ENCODE data around the gene RHBDD1.

DNA sequence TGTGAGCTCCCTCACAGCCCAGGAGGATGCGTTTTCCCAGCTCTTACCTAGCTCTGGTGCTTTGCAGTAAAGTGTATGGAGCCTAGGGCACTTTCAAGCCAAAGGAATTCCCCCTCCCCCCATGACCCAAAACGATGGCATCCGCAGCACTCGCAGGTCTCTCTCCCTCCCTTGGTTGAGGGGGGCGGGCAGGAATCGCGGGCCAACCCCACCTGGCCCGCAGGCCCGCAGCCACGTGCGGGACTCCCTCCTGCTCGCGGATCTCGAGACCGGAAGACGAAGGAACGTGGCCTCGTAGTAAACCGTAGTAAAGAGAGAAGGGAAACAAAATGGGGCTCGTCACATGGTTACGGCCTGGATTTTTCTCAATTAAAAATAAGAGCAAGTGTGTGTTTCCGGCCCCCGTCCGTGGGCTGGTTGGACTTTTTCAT, 44.8 kb upstream of the RHBDD1 start:
- TF ChIP-seq YY1 (IDR thresholded peaks at IDR 0.05), result peak; percentile 89
- TF ChIP-seq FOXA1 (IDR thresholded peaks at IDR 0.05), result no peak
- TF ChIP-seq, protein P1, sequence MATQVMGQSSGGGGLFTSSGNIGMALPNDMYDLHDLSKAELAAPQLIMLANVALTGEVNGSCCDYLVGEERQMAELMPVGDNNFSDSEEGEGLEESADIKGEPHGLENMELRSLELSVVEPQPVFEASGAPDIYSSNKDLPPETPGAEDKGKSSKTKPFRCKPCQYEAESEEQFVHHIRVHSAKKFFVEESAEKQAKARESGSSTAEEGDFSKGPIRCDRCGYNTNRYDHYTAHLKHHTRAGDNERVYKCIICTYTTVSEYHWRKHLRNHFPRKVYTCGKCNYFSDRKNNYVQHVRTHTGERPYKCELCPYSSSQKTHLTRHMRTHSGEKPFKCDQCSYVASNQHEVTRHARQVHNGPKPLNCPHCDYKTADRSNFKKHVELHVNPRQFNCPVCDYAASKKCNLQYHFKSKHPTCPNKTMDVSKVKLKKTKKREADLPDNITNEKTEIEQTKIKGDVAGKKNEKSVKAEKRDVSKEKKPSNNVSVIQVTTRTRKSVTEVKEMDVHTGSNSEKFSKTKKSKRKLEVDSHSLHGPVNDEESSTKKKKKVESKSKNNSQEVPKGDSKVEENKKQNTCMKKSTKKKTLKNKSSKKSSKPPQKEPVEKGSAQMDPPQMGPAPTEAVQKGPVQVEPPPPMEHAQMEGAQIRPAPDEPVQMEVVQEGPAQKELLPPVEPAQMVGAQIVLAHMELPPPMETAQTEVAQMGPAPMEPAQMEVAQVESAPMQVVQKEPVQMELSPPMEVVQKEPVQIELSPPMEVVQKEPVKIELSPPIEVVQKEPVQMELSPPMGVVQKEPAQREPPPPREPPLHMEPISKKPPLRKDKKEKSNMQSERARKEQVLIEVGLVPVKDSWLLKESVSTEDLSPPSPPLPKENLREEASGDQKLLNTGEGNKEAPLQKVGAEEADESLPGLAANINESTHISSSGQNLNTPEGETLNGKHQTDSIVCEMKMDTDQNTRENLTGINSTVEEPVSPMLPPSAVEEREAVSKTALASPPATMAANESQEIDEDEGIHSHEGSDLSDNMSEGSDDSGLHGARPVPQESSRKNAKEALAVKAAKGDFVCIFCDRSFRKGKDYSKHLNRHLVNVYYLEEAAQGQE (IDR thresholded peaks at IDR 0.05), result no peak
- TF ChIP-seq HNF4G (IDR thresholded peaks at IDR 0.05), result peak; percentile 8
- no peak for TF ChIP-seq GABPA (IDR thresholded peaks at IDR 0.05 in 1 of 2, conservative IDR thresholded peaks at IDR 0.05 in 1 of 2)
- TF ChIP-seq, protein P2, sequence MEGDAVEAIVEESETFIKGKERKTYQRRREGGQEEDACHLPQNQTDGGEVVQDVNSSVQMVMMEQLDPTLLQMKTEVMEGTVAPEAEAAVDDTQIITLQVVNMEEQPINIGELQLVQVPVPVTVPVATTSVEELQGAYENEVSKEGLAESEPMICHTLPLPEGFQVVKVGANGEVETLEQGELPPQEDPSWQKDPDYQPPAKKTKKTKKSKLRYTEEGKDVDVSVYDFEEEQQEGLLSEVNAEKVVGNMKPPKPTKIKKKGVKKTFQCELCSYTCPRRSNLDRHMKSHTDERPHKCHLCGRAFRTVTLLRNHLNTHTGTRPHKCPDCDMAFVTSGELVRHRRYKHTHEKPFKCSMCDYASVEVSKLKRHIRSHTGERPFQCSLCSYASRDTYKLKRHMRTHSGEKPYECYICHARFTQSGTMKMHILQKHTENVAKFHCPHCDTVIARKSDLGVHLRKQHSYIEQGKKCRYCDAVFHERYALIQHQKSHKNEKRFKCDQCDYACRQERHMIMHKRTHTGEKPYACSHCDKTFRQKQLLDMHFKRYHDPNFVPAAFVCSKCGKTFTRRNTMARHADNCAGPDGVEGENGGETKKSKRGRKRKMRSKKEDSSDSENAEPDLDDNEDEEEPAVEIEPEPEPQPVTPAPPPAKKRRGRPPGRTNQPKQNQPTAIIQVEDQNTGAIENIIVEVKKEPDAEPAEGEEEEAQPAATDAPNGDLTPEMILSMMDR (IDR thresholded peaks at IDR 0.05; ENCODE audit: low read depth, low read length, missing input control), result no peak
- no peak for TF ChIP-seq EGR1 (IDR thresholded peaks at IDR 0.05; ENCODE audit: low read depth in 2 of 2)
- TF ChIP-seq, protein P3, sequence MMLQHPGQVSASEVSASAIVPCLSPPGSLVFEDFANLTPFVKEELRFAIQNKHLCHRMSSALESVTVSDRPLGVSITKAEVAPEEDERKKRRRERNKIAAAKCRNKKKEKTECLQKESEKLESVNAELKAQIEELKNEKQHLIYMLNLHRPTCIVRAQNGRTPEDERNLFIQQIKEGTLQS (IDR thresholded peaks at IDR 0.05), result no peak

Data from liver (tissue), 3 donors.